ENCODE results near the gene ELOA.
"Not testable (repeated sequence)": the region's sequence is repeated elsewhere in the genome, so short reads cannot be mapped to it uniquely, and the experiment has no call there.

GRCh38 chr1:23794732-23795182 is 51.5 kb downstream of the ELOA start:
- TF ChIP-seq CTCF, POLR2A (IDR thresholded peaks at IDR 0.05): not testable (repeated sequence)
